Measurements from ENCODE around the gene SLC38A8. TPM values are rescaled to one million over a fixed set of nuclear protein-coding genes. Genes with fewer than 3 reads are reported as not detected.

Gene SLC38A8
- total RNA-seq, 2 donors from 2014 or later: not detected

GRCh38 chr16:83964684-83965443 is 77.7 kb downstream of the SLC38A8 start:
- H3K9me3 Mint-ChIP-seq: no peaks in the 10 kb centered on the region
- peaks cover 10% of the 10 kb centered on the region for H3K27me3 Mint-ChIP-seq
- H3K4me3 Mint-ChIP-seq: no peak overlapping the region
- H3K36me3 Mint-ChIP-seq (ENCODE audit: low read depth): no peaks in the 10 kb centered on the region
- ATAC-seq (replicated peaks): no peak
- H3K27ac Mint-ChIP-seq: no peak overlapping the region
- H3K4me1 Mint-ChIP-seq: peaks cover 5% of the 10 kb centered on the region

DNA sequence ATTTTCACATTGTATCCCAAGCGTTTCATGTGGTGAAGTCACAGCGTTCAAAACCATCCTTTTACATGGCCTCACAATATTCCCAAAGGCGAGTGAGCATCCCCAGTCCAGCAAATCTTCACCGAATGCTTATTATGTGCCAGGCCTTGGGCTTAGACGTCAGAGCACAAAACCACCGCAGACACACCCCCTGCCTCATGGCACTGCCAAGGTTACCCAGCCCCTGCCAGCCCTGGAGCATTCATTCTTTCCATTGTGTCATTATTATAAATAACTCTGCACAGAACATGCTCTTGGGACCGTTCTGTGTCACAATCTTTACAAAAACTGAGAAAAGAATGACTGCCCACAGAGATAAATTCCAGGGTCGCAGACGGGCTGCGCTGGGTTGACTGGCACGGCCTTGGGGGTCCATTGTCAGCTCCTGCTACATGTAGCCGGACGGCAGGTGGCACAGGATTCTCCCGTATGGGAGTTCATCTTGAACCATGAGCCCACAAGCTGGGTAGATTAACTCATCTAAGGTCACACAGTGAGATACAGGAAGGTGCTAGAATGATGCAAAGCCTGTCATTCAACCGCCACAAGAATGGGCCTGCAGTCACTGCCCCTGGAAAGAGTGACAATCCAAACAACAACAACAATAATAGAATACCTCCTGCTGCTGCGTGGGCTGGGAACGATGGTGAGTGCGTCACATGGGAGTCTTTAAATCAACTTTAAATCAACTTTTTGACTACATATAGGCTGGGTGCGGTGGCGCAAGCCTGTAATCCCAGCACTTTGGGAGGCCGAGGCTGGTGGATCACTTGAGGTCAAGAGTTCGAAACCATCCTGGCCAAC is 79.1 kb downstream of the SLC38A8 start:
- Mint-ChIP-seq H3K9me3 (no peaks in the 10 kb centered on the region), H3K27me3 (peaks cover 5% of the 10 kb centered on the region), H3K27ac (no peak overlapping the region), H3K36me3 (ENCODE audit: low read depth) (no peaks in the 10 kb centered on the region), H3K4me3 (no peak overlapping the region), H3K4me1 (peaks cover 5% of the 10 kb centered on the region)
- no peak for ATAC-seq (replicated peaks)

GRCh38 chr16:83961591-83961990 is 81.0 kb downstream of the SLC38A8 start:
- H3K9me3 Mint-ChIP-seq: no peaks in the 10 kb centered on the region

GRCh38 chr16:83960521-83961249 is 81.9 kb downstream of the SLC38A8 start:
- ATAC-seq (replicated peaks): no peak
- no peak overlapping the region for H3K4me3 Mint-ChIP-seq
- H3K9me3 Mint-ChIP-seq: no peaks in the 10 kb centered on the region
- no peaks in the 10 kb centered on the region for H3K36me3 Mint-ChIP-seq (ENCODE audit: low read depth)
- H3K27ac Mint-ChIP-seq: no peak overlapping the region
- no peaks in the 10 kb centered on the region for H3K27me3 Mint-ChIP-seq
- no peaks in the 10 kb centered on the region for H3K4me1 Mint-ChIP-seq

More at GRCh38 chr16:83961591-83961990, 81.0 kb downstream of the SLC38A8 start:
- no peak for ATAC-seq (replicated peaks)
- no peak overlapping the region for H3K4me3 Mint-ChIP-seq
- H3K36me3 Mint-ChIP-seq (ENCODE audit: low read depth): no peaks in the 10 kb centered on the region
- H3K4me1 Mint-ChIP-seq: no peaks in the 10 kb centered on the region
- H3K27ac Mint-ChIP-seq: no peak overlapping the region
- no peaks in the 10 kb centered on the region for H3K27me3 Mint-ChIP-seq

Other genes with a start within 250 kb of the SLC38A8 start
- 10 to 100 TPM; 47.9 to 75.3 TPM for gene HSBP1, start 234.8 kb downstream of the SLC38A8 start, total RNA-seq
- gene MLYCD, start 143.7 kb downstream of the SLC38A8 start, total RNA-seq: 1 to 10 TPM; 2.7 to 4.3 TPM
- 1 to 10 TPM in 1 of 2 donors, under 1 TPM in 1; 0.48 to 2.5 TPM for gene OSGIN1, start 89.6 kb downstream of the SLC38A8 start, total RNA-seq
- gene NECAB2, start 74.6 kb downstream of the SLC38A8 start, total RNA-seq: not detected
- gene MBTPS1, start 74.1 kb upstream of the SLC38A8 start, total RNA-seq: 10 to 100 TPM; 44.0 to 54.4 TPM
- 10 to 100 TPM in 1 of 2 donors, 1 to 10 TPM in 1; 9.9 to 14.6 TPM for gene HSDL1, start 102.4 kb upstream of the SLC38A8 start, total RNA-seq
- under 1 TPM in 1 of 2 donors, not detected in 1; 0.21 TPM for gene DNAAF1, start 102.5 kb upstream of the SLC38A8 start, total RNA-seq
- 10 to 100 TPM; 37.0 to 44.9 TPM for gene TAF1C, start 144.3 kb upstream of the SLC38A8 start, total RNA-seq
- gene ADAD2, start 148.4 kb upstream of the SLC38A8 start, total RNA-seq: not detected
- not detected for gene KCNG4, start 197.2 kb upstream of the SLC38A8 start, total RNA-seq